A549 treated with Mapracorat at 1 μM for 4 hours (cell line): ENCODE measurements around the gene SMIM10. TPM values are rescaled to one million over a fixed set of nuclear protein-coding genes. Genes with fewer than 3 reads are reported as not detected.

Source experiments
- total RNA-seq: library from RNA; stranded (reverse); fragments of 200-300 nt; extraction: Qiagen RNA extraction; gene quantifications from 5 replicates; pipeline ENCODE4 v1.2.3, GENCODE V29; 2022

SMIM10 gene
- total RNA-seq: 0.08 to 0.11 TPM (median 0.09 TPM) in 5 replicates

DNA sequence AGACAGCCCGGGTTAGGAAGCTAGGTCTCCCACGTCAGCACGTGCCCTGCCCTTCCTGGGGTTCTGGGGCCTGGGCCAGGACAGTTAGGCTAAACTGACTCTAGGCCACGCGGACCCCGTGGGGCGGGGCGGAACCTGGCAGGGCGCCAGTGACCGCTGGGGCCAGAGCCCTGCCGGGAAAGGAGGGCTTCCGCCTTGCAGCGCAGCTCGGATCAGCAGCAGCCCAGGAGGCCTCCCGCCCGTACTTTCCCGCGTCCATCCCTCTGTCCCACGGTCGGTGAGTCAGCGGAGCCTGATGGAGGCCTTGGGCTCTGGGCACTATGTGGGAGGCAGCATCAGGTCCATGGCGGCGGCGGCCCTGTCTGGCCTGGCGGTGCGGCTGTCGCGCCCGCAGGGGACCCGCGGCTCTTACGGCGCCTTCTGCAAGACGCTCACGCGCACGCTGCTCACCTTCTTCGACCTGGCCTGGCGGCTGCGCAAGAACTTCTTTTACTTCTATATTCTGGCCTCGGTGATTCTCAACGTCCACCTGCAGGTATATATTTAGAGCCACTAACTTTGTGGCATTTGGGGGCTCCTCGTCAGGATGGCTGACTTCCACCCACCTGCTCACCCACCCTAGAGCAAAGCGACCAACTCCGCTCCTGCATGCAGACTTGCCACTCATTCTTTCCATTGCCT is at the start of gene SMIM10:
Gene SMIM10, plus strand, starts transcription at position 191 of the 681 bp plus-strand sequence. Its CDS starts 105 bp downstream, at position 296.

Other genes starting within 250 kb of the SMIM10 start
- gene PABIR2, start 193.8 kb upstream of the SMIM10 start, total RNA-seq: 23.9 to 29.7 TPM (median 28.4 TPM) in 5 replicates
- gene MOSPD1, start 75.7 kb upstream of the SMIM10 start, total RNA-seq: 15.9 to 23.9 TPM (median 18.3 TPM) in 5 replicates
- 8.1 to 10.2 TPM (median 9.5 TPM) in 5 replicates for gene RTL8B, start 31.6 kb downstream of the SMIM10 start, total RNA-seq
- 154 to 206 TPM (median 201 TPM) in 5 replicates for gene RTL8C, start 41.4 kb downstream of the SMIM10 start, total RNA-seq
- 162 to 185 TPM (median 175 TPM) in 5 replicates for gene RTL8A, start 61.1 kb downstream of the SMIM10 start, total RNA-seq
- gene SMIM10L2B, start 107.7 kb downstream of the SMIM10 start, total RNA-seq: 0.05 to 0.11 TPM (median 0.08 TPM) in 4 of 5 replicates, not detected in the other
- gene ETDB, start 129.5 kb downstream of the SMIM10 start, total RNA-seq: not detected in 5 replicates
- not detected in 5 replicates for gene CT55, start 180.4 kb downstream of the SMIM10 start, total RNA-seq